HK-2 (cell line): ENCODE data around the gene VSTM1.
A peak's percentile ranks its signal among the peaks of the same experiment; 100 is the strongest.
"Not testable (repeated sequence)": the region's sequence is repeated elsewhere in the genome, so short reads cannot be mapped to it uniquely, and the experiment has no call there.

Experiments
- DNase-seq: peaks from one replicate; pipeline ENCODE4 v3.0.0-alpha.2; 2018; ENCODE audit not compliant: unreplicated experiment

Gene VSTM1

GRCh38 chr19:54073829-54074228 is 10.1 kb upstream of the VSTM1 start:
- DNase-seq = no peak

GRCh38 chr19:54069470-54069869 is 5.8 kb upstream of the VSTM1 start:
- DNase-seq = no peak

GRCh38 chr19:54062643-54063042 is 1.1 kb downstream of the VSTM1 start:
- no peak for DNase-seq

GRCh38 chr19:54047616-54048015 is 16.1 kb downstream of the VSTM1 start:
- no peak for DNase-seq

- DNase-seq = no peak
Measured at GRCh38 chr19:54045771-54046170, 17.9 kb downstream of the VSTM1 start.

DNA sequence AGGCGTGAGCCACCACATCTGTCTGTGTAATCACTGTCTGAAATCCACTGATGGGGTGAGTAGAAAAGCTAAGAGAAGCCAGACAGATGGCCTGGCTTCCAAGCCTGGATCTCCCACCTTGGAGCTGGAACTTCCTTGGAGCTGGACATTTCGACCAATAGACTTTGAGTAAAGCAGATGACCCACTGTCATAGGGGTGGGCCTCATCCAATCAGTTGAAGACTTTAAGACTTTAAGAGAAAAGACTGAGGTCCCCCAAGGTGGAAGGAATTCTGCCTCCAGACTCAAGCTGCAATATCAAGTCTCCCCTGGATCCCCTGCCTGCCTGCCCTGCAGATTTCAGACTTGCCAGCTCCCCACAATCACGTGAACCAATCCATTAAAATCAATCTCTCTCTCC is 20.7 kb downstream of the VSTM1 start:
- DNase-seq = no peak

GRCh38 chr19:54041969-54042606 is 21.6 kb downstream of the VSTM1 start:
- DNase-seq = peak; percentile 37

GRCh38 chr19:54040003-54040402 is 23.7 kb downstream of the VSTM1 start:
- no peak for DNase-seq

GRCh38 chr19:54036542-54036941 is 27.2 kb downstream of the VSTM1 start:
- not testable (repeated sequence) for DNase-seq

GRCh38 chr19:54035215-54036178 is 28.2 kb downstream of the VSTM1 start:
- DNase-seq = peak; percentile 24

- DNase-seq = no peak
Measured at GRCh38 chr19:54030895-54031586, 32.7 kb downstream of the VSTM1 start.

GRCh38 chr19:54029930-54030490 is 33.7 kb downstream of the VSTM1 start:
- DNase-seq = peak; percentile 59

DNA sequence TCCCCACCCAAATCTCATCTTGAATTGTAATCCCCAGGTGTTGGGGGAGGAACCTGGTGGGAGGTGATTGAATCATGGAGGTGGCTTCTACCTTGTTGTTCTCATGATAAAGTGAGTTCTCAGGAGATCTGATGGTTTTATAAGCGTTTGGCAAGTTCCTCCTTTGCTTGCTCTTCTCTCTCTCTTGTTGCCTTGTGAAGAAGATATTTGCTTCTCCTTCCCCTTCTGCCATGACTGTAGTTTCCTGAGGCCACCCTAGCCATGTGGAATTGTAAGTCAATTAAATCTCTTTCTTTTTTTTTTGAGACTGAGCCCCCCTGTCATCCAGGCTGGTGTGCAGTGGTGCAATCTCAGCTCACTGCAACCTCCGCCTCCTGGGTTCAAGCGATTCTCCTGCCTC is 34.4 kb downstream of the VSTM1 start:
- no peak for DNase-seq

- DNase-seq = no peak
Measured at GRCh38 chr19:54026656-54027055, 37.0 kb downstream of the VSTM1 start.

DNA sequence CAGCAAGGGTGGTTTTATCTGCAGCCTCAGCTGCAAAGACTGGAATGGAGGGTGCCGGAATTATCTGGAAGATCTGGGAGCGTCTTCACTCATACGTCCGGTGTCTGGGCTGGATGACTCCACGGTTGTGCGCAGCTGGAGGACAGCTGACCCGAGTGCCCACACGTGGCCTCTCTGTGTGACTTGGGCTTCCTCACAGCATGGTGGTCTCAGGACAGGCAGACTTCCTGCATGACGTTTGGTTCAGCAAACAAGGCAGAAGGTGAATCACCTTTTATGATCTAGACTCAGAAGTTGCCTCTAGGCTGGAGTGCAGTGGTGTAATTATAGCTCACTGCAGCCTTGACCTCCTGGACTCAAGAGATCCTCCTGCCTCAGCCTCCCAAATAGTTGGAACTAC is 39.0 kb downstream of the VSTM1 start:
- DNase-seq = no peak

- no peak for DNase-seq
Measured at GRCh38 chr19:54023191-54023590, 40.5 kb downstream of the VSTM1 start.

DNA sequence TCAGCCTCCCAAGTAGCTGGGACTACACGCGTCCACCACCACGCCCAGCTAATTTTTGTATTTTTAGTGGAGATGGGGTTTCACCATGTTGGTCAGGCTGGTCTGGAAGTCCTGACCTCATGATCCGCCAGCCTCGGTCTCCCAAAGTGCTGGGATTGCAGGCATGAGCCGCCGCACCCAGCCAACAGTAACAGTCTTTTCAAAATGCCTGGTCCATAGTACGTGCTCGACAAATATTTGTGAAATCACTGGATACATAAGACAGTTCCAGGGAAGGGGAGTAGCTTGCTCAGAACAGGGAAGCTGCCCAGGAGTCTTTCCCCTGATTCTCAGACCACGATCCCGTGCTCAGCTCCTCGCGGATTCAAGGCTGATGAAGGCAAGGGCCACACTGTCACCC is 41.8 kb downstream of the VSTM1 start:
- DNase-seq = no peak

GRCh38 chr19:54021363-54021762 is 42.3 kb downstream of the VSTM1 start:
- DNase-seq = no peak

- no peak for DNase-seq
Measured at GRCh38 chr19:54017261-54017660, 46.4 kb downstream of the VSTM1 start.

- DNase-seq = no peak
Measured at GRCh38 chr19:54014920-54015560, 48.7 kb downstream of the VSTM1 start.

- DNase-seq = no peak
Measured at GRCh38 chr19:54013866-54014265, 49.8 kb downstream of the VSTM1 start.
